Activated naive CD8-positive, alpha-beta T cell treated with anti-CD3 and anti-CD28 coated beads for 36 hours (primary cell): ENCODE data around the gene PITPNC1. TPM values are rescaled to one million over a fixed set of nuclear protein-coding genes. Genes with fewer than 3 reads are reported as not detected.
A peak's percentile ranks its signal among the peaks of the same experiment; 100 is the strongest.
"Not testable (repeated sequence)": the region's sequence is repeated elsewhere in the genome, so short reads cannot be mapped to it uniquely, and the experiment has no call there.

Source experiments
- DNase-seq: peaks from one replicate; pipeline ENCODE4 v3.0.0; 2021
- H3K27ac Mint-ChIP-seq: one replicate; pipeline ENCODE4 v1.8.0; 2022; ENCODE audit warnings: mild to moderate bottlenecking, moderate library complexity, mixed read lengths
- H3K27me3 Mint-ChIP-seq: one replicate; pipeline ENCODE4 v1.8.0; 2022; ENCODE audit warnings: mild to moderate bottlenecking, mixed read lengths
- H3K36me3 Mint-ChIP-seq: one replicate; pipeline ENCODE4 v1.8.0; 2021; ENCODE audit warnings: mild to moderate bottlenecking, mixed read lengths
- H3K4me1 Mint-ChIP-seq: one replicate; pipeline ENCODE4 v1.8.0; 2021; ENCODE audit warnings: mixed read lengths
- H3K4me3 Mint-ChIP-seq: one replicate; pipeline ENCODE4 v1.8.0; 2022; ENCODE audit warnings: mild to moderate bottlenecking, moderate library complexity, mixed read lengths
- H3K9me3 Mint-ChIP-seq: one replicate; pipeline ENCODE4 v1.8.0; 2022; ENCODE audit warnings: mixed read lengths
- total RNA-seq, 2 experiments: library from RNA; stranded (reverse); gene quantifications; one replicate each; pipeline ENCODE4 v1.2.3, GENCODE V29; 2021

The PITPNC1 gene
- total RNA-seq, 2 experiments from 2014 or later = 50.1 to 51.1 TPM

GRCh38 chr17:67717624-67718324 lies 340.7 kb downstream of the PITPNC1 start, which contains the start of gene NOL11:
Gene NOL11, plus strand, starts transcription at chr17:67717936. Its CDS starts 12 bp downstream, at chr17:67717948.
- H3K27ac Mint-ChIP-seq = peak within 1 kb of the TSS; percentile 95
- peaks cover 25% of the 10 kb centered on the region for H3K4me1 Mint-ChIP-seq
- H3K27me3 Mint-ChIP-seq = no peaks in the 10 kb centered on the region
- peak within 1 kb of the TSS; percentile 96 for H3K4me3 Mint-ChIP-seq
- peaks cover 25% of the 10 kb centered on the region for H3K36me3 Mint-ChIP-seq
- peak; percentile 99 for DNase-seq
- H3K9me3 Mint-ChIP-seq = peaks cover 1% of the 10 kb centered on the region

GRCh38 chr17:67718325-67718941 lies 341.4 kb downstream of the PITPNC1 start:
- H3K9me3 Mint-ChIP-seq = peaks cover 1% of the 10 kb centered on the region
- H3K4me3 Mint-ChIP-seq = peak overlapping the region; percentile 96
- H3K27ac Mint-ChIP-seq = peak overlapping the region; percentile 95
- peaks cover 25% of the 10 kb centered on the region for H3K4me1 Mint-ChIP-seq
- H3K36me3 Mint-ChIP-seq = peaks cover 25% of the 10 kb centered on the region
- no peak for DNase-seq
- H3K27me3 Mint-ChIP-seq = no peaks in the 10 kb centered on the region

GRCh38 chr17:67725373-67725791 lies 348.3 kb downstream of the PITPNC1 start:
- no peak for DNase-seq
- H3K9me3 Mint-ChIP-seq = no peaks in the 10 kb centered on the region
- H3K27me3 Mint-ChIP-seq = no peaks in the 10 kb centered on the region
- H3K4me1 Mint-ChIP-seq = peaks cover 28% of the 10 kb centered on the region
- H3K4me3 Mint-ChIP-seq = peak overlapping the region; percentile 10
- peak overlapping the region; percentile 67 for H3K27ac Mint-ChIP-seq
- H3K36me3 Mint-ChIP-seq = peaks cover 59% of the 10 kb centered on the region

- Mint-ChIP-seq H3K4me3 (no peak overlapping the region), H3K9me3 (no peaks in the 10 kb centered on the region), H3K27me3 (no peaks in the 10 kb centered on the region)
Measured at GRCh38 chr17:67725807-67726206, 348.7 kb downstream of the PITPNC1 start.

GRCh38 chr17:67727152-67728039 lies 350.3 kb downstream of the PITPNC1 start:
- not testable (repeated sequence) for H3K27me3 Mint-ChIP-seq, DNase-seq, H3K4me3 Mint-ChIP-seq, H3K9me3 Mint-ChIP-seq, H3K27ac Mint-ChIP-seq
- H3K4me1 Mint-ChIP-seq = peaks cover 17% of the 10 kb centered on the region
- peaks cover 62% of the 10 kb centered on the region for H3K36me3 Mint-ChIP-seq

More at GRCh38 chr17:67725807-67726206, 348.7 kb downstream of the PITPNC1 start:
- Mint-ChIP-seq H3K27ac (peak overlapping the region; percentile 67), H3K4me1 (peaks cover 26% of the 10 kb centered on the region), H3K36me3 (peaks cover 60% of the 10 kb centered on the region)
- DNase-seq = no peak

- Mint-ChIP-seq H3K9me3 (no peaks in the 10 kb centered on the region), H3K4me3 (no peak overlapping the region), H3K4me1 (peaks cover 34% of the 10 kb centered on the region), H3K27me3 (no peaks in the 10 kb centered on the region), H3K27ac (no peak overlapping the region), H3K36me3 (peaks cover 58% of the 10 kb centered on the region)
- no peak for DNase-seq
Measured at GRCh38 chr17:67729903-67730302, 352.8 kb downstream of the PITPNC1 start.

GRCh38 chr17:67730731-67731130 lies 353.6 kb downstream of the PITPNC1 start:
- H3K27me3 Mint-ChIP-seq = no peaks in the 10 kb centered on the region
- no peak overlapping the region for H3K27ac Mint-ChIP-seq
- H3K4me3 Mint-ChIP-seq = no peak overlapping the region

GRCh38 chr17:67733449-67733848 lies 356.4 kb downstream of the PITPNC1 start:
- Mint-ChIP-seq H3K27ac (no peak overlapping the region), H3K9me3 (no peaks in the 10 kb centered on the region), H3K36me3 (peaks cover 60% of the 10 kb centered on the region), H3K27me3 (no peaks in the 10 kb centered on the region), H3K4me3 (no peak overlapping the region), H3K4me1 (peaks cover 19% of the 10 kb centered on the region)
- no peak for DNase-seq

More at GRCh38 chr17:67730731-67731130, 353.6 kb downstream of the PITPNC1 start:
- H3K9me3 Mint-ChIP-seq = no peaks in the 10 kb centered on the region
- H3K4me1 Mint-ChIP-seq = peaks cover 25% of the 10 kb centered on the region
- H3K36me3 Mint-ChIP-seq = peaks cover 52% of the 10 kb centered on the region
- no peak for DNase-seq

GRCh38 chr17:67737145-67737544 lies 360.1 kb downstream of the PITPNC1 start:
- no peak overlapping the region for H3K27ac Mint-ChIP-seq
- no peaks in the 10 kb centered on the region for H3K27me3 Mint-ChIP-seq
- H3K9me3 Mint-ChIP-seq = no peaks in the 10 kb centered on the region
- DNase-seq = no peak
- no peak overlapping the region for H3K4me3 Mint-ChIP-seq
- H3K4me1 Mint-ChIP-seq = peaks cover 18% of the 10 kb centered on the region
- H3K36me3 Mint-ChIP-seq = peaks cover 36% of the 10 kb centered on the region

- H3K4me3 Mint-ChIP-seq = no peak overlapping the region
- peaks cover 2% of the 10 kb centered on the region for H3K4me1 Mint-ChIP-seq
- H3K36me3 Mint-ChIP-seq = peaks cover 31% of the 10 kb centered on the region
- H3K27ac Mint-ChIP-seq = no peak overlapping the region
- no peaks in the 10 kb centered on the region for H3K9me3 Mint-ChIP-seq
- DNase-seq = no peak
- H3K27me3 Mint-ChIP-seq = no peaks in the 10 kb centered on the region
Measured at GRCh38 chr17:67742025-67742424, 364.9 kb downstream of the PITPNC1 start.

Other genes starting within 250 kb of the PITPNC1 start
- gene HELZ, start 132.1 kb upstream of the PITPNC1 start, total RNA-seq = 10 to 100 TPM; 47.9 to 53.9 TPM
- gene PSMD12, start 10.7 kb upstream of the PITPNC1 start, total RNA-seq = 100 to 1,000 TPM; 105 to 110 TPM